ENCODE measurements around the gene FSD1L. TPM values are rescaled to one million over a fixed set of nuclear protein-coding genes. Genes with fewer than 3 reads are reported as not detected.

FSD1L gene
- total and polyA plus RNA-seq, 2 experiments from 2014 or later, result 5.2 to 7.1 TPM

- Mint-ChIP-seq H3K27ac (peak overlapping the region; percentile 21; the same call in 1 of the 2 replicates), H3K4me1 (peaks cover 9% of the 10 kb centered on the region; the same call in 2 of the 3 replicates), H3K9me3 (no peaks in the 10 kb centered on the region), H3K27me3 (ENCODE audit: insufficient read depth, low read depth, poor library complexity) (no peaks in the 10 kb centered on the region), H3K36me3 (ENCODE audit: low read depth) (no peaks in the 10 kb centered on the region), H3K4me3 (no peak overlapping the region)
- no peaks in the 10 kb centered on the region for H3K9me2 ChIP-seq (ENCODE audit: insufficient read depth)
- H4K20me1 ChIP-seq (replicated peaks; ENCODE audit: insufficient read depth), result no peaks in the 10 kb centered on the region
- no peak overlapping the region for H3K27ac ChIP-seq (ENCODE audit: low read depth)
- no peaks in the 10 kb centered on the region for H3F3A ChIP-seq (replicated peaks; ENCODE audit: low read depth)
- no peak overlapping the region for H3K4me2 ChIP-seq
- ATAC-seq, result no peak
- no peak overlapping the region for H3K4me3 ChIP-seq
- no peaks in the 10 kb centered on the region for H3K36me3 ChIP-seq (ENCODE audit: insufficient read depth)
- no peak for DNase-seq (ENCODE audit: low spot score)
- no peaks in the 10 kb centered on the region for H3K4me1 ChIP-seq (ENCODE audit: insufficient read depth)
- H2AFZ ChIP-seq, result no peak overlapping the region
- no peaks in the 10 kb centered on the region for H3K27me3 ChIP-seq (ENCODE audit: insufficient read depth)
- H3K79me2 ChIP-seq (replicated peaks; ENCODE audit: insufficient read depth), result no peaks in the 10 kb centered on the region
- no peak for TF ChIP-seq ETS1 (IDR thresholded peaks at IDR 0.05)
- no peak for TF ChIP-seq EZH2 (IDR thresholded peaks at IDR 0.05; ENCODE audit: low read depth, unreplicated experiment)
- no peak for TF ChIP-seq EZH2phosphoT487 (IDR thresholded peaks at IDR 0.05; ENCODE audit: unreplicated experiment)
- no peak for TF ChIP-seq POLR2AphosphoS5 (IDR thresholded peaks at IDR 0.05; ENCODE audit: low read depth)
- TF ChIP-seq CTCF (conservative IDR thresholded peaks at IDR 0.05; ENCODE audit: low read depth in 2 of 2), result no peak
- TF ChIP-seq STAT1 (IDR thresholded peaks at IDR 0.05; ENCODE audit: unreplicated experiment), result no peak
- no peak for TF ChIP-seq ZNF462 (CRISPR knock-in tag; IDR thresholded peaks at IDR 0.05)
- no peak for TF ChIP-seq CREB1 (CRISPR knock-in tag; IDR thresholded peaks at IDR 0.05; ENCODE audit: low read depth)
- TF ChIP-seq NANOG (IDR thresholded peaks at IDR 0.05; ENCODE audit: borderline replicate concordance), result no peak
- TF ChIP-seq ZNF114 (CRISPR knock-in tag; IDR thresholded peaks at IDR 0.05), result no peak
- TF ChIP-seq JUNB (IDR thresholded peaks at IDR 0.05; ENCODE audit: unreplicated experiment), result no peak
- TF ChIP-seq REST (IDR thresholded peaks at IDR 0.05; ENCODE audit: unreplicated experiment), result no peak
Measured at GRCh38 chr9:105435453-105435852, 12.4 kb upstream of the FSD1L start.
